RPMI7951 (cell line): ENCODE data around the gene APAF1. TPM values are rescaled to one million over a fixed set of nuclear protein-coding genes. Genes with fewer than 3 reads are reported as not detected.

Experiments used
- DNase-seq: peaks from one replicate; pipeline ENCODE4 v3.0.0-alpha.2; 2012; ENCODE audit warnings: low read depth
- total RNA-seq: library from RNA; depleted of rRNA; stranded (reverse); fragments of >200 nt; shearing (Covaris generic); gene quantifications from 2 replicates; pipeline ENCODE4 v1.2.3, GENCODE V29; 2014

Gene APAF1
- total RNA-seq, 1 experiment from 2014 or later = 17.9 TPM

- no peak for DNase-seq
Observed at GRCh38 chr12:98724384-98725155, 79.5 kb downstream of the APAF1 start.

GRCh38 chr12:98725476-98726247 lies 80.6 kb downstream of the APAF1 start:
- DNase-seq = peak; percentile 53

GRCh38 chr12:98727196-98727595 lies 82.1 kb downstream of the APAF1 start:
- DNase-seq = no peak

GRCh38 chr12:98730412-98730811 lies 85.3 kb downstream of the APAF1 start:
- no peak for DNase-seq

- no peak for DNase-seq
Observed at GRCh38 chr12:98733667-98734350, 88.7 kb downstream of the APAF1 start.

- no peak for DNase-seq
Observed at GRCh38 chr12:98735821-98736220, 90.7 kb downstream of the APAF1 start.

GRCh38 chr12:98736352-98737321 lies 91.5 kb downstream of the APAF1 start:
- DNase-seq = no peak

- DNase-seq = no peak
Observed at GRCh38 chr12:98737322-98737712, 92.2 kb downstream of the APAF1 start.

GRCh38 chr12:98738002-98738401 lies 92.9 kb downstream of the APAF1 start:
- DNase-seq = no peak

- DNase-seq = no peak
Observed at GRCh38 chr12:98738539-98738938, 93.4 kb downstream of the APAF1 start.

- DNase-seq = no peak
Observed at GRCh38 chr12:98740751-98741150, 95.7 kb downstream of the APAF1 start.

- no peak for DNase-seq
Observed at GRCh38 chr12:98741196-98741555, 96.1 kb downstream of the APAF1 start.

GRCh38 chr12:98741556-98742265 lies 96.6 kb downstream of the APAF1 start:
- no peak for DNase-seq

GRCh38 chr12:98743362-98743953 lies 98.4 kb downstream of the APAF1 start:
- no peak for DNase-seq

- no peak for DNase-seq
Observed at GRCh38 chr12:98744680-98745079, 99.6 kb downstream of the APAF1 start.

GRCh38 chr12:98745578-98746391 lies 100.7 kb downstream of the APAF1 start:
- DNase-seq = no peak

- DNase-seq = no peak
Observed at GRCh38 chr12:98748463-98748862, 103.4 kb downstream of the APAF1 start.

- peak; percentile 16 for DNase-seq
Observed at GRCh38 chr12:98750511-98750910, 105.4 kb downstream of the APAF1 start.

GRCh38 chr12:98751580-98752115 lies 106.6 kb downstream of the APAF1 start:
- DNase-seq = peak; percentile 19
